GM21737 (cell line): ENCODE results near the gene BCLAF1.

ENCODE experiments used
- ATAC-seq: cut with Tn5 transposase; IDR thresholded peaks from one replicate; pipeline ENCODE4 v1.9.1; 2021; ENCODE audit warnings: mild to moderate bottlenecking, moderate library complexity; ENCODE audit not compliant: unreplicated experiment

The BCLAF1 gene, protein sequence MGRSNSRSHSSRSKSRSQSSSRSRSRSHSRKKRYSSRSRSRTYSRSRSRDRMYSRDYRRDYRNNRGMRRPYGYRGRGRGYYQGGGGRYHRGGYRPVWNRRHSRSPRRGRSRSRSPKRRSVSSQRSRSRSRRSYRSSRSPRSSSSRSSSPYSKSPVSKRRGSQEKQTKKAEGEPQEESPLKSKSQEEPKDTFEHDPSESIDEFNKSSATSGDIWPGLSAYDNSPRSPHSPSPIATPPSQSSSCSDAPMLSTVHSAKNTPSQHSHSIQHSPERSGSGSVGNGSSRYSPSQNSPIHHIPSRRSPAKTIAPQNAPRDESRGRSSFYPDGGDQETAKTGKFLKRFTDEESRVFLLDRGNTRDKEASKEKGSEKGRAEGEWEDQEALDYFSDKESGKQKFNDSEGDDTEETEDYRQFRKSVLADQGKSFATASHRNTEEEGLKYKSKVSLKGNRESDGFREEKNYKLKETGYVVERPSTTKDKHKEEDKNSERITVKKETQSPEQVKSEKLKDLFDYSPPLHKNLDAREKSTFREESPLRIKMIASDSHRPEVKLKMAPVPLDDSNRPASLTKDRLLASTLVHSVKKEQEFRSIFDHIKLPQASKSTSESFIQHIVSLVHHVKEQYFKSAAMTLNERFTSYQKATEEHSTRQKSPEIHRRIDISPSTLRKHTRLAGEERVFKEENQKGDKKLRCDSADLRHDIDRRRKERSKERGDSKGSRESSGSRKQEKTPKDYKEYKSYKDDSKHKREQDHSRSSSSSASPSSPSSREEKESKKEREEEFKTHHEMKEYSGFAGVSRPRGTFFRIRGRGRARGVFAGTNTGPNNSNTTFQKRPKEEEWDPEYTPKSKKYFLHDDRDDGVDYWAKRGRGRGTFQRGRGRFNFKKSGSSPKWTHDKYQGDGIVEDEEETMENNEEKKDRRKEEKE

DNA sequence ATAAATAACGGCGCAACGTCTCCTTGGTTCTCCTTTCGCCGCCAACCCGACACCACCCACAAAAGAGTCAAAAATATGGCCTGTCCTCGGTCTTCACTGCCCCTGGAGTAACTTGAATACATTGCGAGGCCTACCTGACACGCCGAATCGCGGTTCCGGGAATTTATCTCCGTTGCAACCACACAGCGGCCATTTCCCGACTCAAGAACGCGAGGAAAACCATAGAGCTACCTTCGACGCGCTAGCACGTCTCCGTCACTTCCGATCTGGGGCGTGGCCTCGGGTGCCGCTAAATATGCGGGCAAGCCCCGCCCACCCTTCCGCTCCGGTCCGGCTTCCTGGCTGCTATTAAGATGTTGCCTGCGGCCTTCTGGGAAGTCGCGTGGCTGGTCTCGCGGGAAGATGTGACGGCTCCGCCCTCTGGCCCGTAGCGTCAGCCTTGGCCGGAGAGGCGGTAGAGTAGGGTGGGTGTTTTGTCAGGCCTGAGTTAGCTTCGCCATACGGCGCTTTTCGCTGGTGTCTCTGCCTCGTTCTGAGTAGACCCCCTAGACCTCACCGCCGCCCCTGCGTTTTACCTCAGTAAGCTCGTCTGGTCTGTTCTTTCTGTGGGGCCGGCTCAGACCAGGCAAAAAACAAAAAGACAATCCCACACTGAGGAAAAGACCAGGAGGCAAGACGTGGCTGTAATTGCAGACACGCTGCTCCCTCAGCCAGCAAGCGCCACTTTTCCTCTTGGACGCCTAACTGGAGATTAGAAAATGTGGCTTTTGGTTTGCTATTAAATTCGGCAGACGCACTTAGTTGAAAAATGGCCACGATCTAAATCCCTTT lies at the start of gene BCLAF1:
BCLAF1 (minus strand) TSS at position 268 of the 831 bp plus-strand sequence. CDS start 9,980 bp downstream, outside the sequence.
- peak; percentile 91 for ATAC-seq

DNA sequence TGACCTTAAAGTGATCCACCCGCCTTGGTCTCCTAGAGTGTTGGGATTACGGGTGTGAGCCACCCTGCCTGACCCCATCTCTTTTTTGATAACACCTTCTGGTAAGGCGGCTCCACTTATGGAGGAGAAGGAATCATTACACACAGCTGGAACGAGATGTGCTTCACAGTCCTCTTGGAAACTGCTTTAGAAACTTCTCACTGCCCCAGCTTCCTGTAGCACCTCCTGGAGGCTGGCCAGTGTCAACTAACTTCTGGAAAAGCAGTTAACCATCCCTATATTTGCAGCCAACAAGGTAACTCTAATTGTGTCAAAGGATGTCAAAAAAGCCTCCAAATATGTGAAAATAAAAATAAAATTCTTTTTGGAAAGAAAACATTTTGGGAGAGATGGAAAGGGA lies 48.8 kb upstream of the BCLAF1 start:
- ATAC-seq: no peak

DNA sequence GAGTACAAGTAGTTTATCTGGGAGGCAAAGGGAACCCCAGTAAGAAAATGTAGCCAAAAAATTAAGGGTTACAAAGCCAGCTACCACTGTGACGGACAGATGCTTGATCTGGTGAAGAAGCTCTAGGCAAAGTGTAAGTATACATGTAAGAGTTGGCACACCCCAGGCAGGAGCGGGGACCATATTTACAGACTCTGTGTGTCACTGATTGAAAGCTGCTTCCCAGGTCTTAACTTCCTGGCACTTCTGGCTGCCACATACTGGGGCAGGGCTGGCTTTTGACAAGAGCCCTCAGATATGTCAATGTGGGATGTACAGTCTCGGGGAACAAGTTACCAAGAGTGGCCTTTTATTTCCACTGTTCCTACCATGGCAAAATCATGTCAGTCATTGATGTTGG lies 48.0 kb upstream of the BCLAF1 start:
- no peak for ATAC-seq

DNA sequence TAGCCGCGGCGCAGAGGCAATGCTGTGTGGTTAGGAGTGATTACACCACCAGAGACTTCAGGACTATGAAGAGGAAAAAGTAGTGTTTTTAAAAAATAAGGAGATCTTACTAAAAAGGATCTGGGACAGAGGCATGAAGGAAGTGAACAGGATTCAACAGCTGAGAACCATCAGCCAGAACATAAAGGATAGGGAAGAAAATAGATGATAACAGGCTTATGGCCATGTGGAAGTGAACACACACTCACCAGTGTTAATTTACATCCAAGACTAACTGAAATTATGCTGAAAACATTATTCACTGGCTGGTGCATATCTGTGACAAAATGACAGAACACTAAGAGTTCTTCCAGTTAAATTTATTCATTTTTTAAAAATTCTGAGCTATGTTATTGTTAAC lies 47.5 kb upstream of the BCLAF1 start:
- ATAC-seq: no peak

DNA sequence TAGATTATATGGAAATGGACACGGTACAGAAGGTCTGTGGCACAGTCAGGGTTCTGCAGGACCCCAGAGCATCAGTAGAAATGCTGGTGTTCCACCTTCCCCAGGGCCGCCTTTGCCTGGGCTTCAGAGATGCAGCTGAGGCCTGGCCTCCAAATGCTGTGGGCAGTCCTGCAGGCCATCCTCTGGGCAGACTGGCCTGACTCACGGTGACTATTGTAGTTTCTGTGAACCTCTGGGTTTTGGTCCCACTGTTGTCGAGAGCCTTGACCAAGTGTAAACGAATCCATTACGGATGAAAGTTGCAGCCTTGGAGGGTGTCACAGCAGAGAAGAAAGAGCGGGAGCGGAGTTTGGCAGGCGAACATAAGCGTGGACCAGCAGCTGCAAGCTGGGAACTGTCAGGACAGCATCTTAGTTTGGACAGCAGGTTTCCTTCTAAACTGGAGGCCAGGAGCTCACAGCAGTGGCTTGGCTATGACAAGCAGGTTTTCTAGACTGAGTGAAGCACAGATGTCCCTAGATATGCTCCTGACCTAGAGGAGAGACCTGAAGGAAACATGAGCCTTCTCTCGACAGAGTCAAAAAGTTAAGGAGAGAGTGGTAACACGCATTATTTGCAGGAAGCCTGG lies 46.2 kb upstream of the BCLAF1 start:
- ATAC-seq: no peak

DNA sequence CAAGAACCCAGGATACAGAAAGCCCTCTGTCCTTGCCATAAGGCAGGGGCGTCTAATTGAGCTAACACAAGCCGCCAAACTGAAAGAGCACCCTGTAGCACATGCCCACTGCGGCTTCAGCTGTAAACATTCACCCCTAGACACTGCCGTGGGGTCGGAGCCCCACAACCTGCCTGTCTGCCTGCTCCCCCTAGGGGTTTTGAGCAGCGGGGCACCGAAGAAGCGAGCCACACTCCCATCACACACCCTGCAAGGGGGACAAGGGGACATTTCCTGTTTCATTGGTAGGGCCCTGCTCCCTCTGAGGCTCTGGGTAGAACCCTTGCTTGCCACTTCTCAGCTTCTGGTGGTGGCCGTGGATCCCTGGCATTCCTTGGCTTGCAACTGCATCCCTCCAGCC lies 45.2 kb upstream of the BCLAF1 start:
- ATAC-seq: no peak

DNA sequence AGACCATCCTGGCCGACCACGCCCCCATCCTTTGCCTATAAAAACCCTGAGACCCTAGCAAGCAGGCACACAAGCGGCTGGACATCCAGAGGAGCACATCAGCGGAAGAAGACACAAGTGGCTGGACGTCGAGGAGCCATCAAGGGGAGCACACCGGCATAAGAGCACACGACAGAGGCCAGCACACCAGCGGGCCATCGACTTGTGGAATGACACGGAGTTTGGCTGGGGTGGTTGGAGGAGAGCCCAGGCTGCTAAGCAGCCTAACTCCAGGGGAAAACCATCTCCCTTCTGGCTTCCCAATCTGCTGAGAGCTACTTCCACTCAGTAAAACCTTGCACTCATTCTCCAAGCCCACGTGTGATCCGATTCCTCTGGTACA lies 44.8 kb upstream of the BCLAF1 start:
- no peak for ATAC-seq

DNA sequence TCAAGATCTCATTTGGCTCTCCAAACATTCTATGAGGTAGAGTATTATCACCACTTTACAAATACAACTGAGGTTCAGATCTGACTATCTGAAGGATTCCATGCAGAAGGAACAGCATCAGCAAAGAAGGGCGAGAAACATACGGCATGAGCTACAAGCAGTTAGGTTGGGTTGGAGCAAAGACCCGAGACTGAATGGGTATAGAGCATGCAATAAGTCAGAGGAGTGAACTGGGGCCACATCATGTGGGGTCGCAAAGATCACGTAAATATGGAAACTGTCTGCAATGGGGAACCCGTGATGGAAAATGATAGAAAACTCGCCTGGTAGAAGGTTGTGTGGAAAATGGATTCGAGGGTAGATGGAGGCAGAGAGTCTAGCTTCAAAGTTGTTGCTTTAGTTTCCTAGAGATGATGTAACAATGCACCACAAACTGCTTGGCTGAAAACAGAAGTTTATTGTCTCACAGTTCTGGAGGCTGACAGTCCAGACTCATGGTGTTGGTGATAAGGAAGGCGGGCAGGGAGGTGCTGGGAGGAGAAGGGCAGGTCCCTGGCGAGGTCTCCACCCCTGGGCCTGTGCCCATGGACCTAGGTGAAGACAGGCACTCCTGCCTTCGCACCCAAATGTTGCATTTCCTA lies 44.3 kb upstream of the BCLAF1 start:
- no peak for ATAC-seq

DNA sequence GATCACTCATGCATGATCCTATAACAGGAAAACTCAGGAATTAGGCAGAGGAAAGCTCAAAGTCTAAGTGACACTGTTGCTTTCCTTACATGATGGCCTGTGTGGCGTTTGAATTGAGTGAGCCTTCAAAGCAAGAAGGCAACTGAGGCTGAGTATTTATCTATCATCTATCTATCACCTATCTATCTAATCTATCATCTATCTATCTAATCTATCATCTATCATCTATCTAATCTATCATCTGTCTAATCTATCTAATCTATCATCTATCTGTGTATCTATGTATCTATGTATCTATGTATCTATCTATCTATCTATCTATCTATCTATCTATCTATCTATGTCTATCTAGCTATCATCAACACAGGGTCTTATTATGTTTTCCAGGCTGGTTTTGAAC lies 41.8 kb upstream of the BCLAF1 start:
- ATAC-seq: no peak

DNA sequence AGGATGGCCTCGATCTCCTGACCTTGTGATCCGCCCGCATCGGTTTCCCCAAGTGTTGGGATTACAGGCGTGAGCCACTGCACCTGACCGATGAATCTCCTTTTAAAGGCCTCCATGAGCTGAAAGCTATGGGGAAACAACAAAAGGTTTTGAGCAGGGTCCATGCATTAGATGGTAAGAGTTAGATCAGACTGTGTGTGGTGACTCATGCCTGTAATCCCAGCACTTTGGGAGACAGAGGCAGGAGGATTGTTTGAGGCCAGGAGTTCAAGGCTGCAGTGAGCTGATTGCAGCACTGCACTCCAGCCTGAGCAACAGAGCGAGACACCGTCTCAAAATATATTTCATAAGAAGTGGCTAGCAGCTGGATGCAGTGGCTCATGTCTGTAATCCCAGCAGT lies 41.0 kb upstream of the BCLAF1 start:
- no peak for ATAC-seq

DNA sequence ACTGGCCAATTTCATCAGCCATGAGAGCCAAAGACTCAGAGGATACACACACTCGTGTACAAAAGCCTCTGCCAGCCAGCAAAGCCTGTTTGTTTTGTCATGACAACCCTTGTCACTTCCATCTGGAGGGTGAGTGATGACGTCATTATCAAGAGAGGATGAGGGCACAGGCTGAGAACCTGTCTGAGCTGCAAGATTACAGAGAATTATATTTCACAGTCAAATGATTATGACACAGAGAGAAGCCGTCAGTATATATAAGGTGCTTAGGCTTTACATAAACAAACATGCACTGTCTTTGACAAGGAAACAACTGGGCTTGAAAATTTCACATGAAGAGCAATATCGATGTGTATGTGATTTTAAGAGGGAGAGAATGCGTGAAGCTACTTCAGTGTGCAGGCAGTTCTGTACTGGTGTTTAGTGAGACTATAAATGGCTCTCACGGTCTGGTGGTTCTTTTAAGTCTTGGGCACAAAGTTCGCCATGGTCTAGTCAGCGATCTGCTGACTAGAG lies 36.5 kb upstream of the BCLAF1 start:
- ATAC-seq: no peak

DNA sequence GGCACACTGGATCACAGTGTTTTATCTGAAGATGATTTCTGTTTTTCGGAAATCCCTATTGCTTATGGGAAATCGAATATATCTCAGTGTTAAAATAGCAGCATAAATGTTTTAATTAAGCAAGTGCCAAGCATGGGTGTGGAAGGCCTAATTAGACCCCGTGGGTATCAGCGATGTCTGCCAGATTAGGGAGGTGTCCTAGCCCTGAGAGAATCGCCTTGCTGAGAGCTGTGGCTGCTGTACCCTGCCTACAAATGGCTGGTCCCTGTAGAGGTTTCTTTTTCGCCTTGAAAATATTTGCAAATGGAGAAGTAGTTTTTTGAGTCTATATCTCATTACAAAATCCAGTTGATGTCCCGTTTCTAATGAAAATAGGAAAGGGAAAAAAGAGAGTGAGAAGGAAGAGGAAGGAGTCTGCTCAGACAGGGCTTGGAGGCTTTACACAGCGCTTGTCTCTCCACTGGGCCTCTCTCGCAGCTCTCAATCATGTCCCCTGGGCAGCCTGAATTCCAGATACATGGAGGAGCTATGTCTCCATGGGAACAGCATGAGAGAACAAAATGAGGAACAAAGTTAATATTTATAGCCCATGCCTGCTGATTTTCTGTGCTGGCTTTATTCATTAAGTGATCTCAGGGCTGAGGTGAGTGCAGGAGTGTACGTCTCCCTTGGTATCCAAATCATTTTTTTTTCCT lies 35.2 kb upstream of the BCLAF1 start:
- no peak for ATAC-seq

DNA sequence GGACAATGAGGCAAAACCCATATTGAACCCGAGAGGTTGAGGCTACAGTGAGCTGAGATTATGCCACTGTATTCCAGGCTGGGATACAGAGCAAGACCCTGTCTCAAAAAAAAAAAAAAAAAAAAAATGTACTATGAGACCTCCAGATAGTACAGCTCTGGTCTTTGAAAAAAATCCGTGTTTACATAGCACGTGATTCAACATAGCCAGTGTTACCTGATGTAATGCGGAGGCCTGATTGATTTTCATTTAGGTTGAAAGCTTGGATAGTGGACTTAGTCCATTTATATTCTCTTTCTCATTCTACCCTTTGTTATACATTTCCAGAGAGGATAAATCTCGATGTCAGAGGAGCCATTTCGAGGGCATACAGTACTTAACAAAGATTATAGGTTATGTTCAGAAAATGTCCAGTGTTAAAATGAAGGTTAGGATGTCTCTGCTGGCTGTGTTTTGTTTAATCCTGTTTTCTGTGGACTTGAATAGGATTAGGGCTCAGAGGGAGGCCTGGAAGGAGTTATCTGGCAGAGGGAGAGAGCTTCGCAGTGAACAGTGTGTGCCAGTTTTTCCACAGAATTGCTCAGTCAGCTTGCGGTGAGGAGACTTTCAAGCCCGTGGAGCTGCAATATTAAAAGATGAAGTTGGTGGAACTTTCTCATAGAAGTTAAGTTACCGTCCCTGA lies 33.9 kb upstream of the BCLAF1 start:
- no peak for ATAC-seq

DNA sequence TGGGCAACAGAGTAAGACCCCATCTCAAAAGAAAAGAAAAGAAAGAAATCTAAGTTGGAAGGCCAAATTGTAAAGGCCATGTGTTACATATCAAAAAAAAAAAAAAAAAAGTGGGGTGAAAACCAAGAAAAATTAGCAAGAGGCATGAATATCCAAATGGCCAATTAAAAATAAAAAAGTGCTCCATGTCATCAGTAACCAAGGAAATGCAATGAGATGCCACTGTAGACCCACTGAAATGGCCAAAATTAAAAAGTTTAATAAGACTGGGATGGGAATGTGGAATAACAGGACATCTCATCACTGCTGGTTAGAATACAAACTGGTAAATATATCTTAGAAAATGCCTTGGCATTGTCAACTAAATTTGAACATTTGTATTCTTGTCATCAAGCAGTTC lies 30.1 kb upstream of the BCLAF1 start:
- ATAC-seq: no peak

DNA sequence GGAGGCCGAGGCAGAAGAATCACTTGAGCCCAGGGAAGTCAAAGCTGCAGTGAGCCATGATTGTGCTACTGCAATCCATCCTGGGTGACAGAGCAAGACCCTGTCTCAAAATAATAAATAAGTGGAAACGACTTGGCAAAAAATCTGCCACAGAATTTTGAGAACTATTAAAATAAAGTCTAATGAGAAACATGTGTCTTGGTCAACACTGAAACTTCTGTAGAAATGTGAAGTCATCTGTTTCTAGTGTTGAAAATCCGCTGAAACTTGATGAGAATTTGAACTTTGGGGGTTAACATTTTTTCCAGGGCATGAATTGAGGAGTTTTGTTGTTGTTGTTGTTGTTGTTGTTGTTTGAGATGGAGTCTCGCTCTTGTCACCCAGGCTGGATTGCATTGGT lies 29.0 kb upstream of the BCLAF1 start:
- ATAC-seq: no peak

DNA sequence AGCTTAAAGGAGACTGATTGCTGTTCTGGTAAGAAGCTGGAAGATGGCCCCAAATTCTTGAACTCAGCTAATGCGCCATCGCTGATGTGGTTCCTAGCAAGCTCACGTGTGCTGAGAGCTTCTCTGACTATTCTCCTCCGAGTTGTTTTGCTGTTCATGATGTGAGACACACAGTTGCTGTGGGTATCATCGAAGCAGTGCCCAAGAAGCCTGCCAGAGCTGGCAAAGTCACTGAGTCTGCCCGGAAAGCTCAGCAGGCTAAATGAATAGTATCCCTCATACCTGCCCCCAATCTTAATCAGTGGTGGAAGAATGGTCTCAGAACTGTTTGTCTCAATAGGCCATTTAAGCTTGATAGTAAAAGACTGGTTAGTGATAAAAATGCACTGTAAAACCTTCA lies 28.3 kb upstream of the BCLAF1 start:
- no peak for ATAC-seq

DNA sequence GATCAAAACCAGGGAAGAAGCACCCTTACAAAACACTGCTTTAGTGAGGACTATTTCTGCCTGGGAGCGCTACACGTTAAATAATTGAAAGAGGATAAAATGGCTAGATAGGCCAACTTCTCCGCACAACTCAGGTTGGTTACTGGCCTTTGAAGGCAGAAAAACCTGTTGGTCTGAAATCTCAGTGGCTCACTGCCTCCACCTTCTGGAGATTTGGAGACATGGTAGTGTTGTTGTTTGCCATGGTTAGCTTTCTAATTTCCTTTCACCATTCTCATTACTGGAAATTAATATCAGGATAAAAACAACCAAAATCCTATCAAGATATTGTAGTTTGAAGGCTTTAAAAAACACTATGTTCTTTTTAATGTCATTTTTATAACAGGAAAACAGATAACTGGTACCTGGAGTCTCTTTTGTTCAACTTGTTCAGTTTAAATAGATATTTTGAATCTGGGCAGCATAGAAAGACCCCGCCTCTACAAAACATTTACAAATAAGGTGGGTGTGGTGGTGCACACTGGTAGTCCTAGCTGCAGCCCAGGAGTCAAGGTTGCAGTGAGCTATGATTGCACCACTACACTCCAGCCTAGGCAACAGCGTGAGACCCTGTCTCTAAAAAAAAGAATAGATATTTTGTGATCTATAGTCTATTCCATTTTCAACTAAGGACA lies 27.5 kb upstream of the BCLAF1 start:
- ATAC-seq: no peak

DNA sequence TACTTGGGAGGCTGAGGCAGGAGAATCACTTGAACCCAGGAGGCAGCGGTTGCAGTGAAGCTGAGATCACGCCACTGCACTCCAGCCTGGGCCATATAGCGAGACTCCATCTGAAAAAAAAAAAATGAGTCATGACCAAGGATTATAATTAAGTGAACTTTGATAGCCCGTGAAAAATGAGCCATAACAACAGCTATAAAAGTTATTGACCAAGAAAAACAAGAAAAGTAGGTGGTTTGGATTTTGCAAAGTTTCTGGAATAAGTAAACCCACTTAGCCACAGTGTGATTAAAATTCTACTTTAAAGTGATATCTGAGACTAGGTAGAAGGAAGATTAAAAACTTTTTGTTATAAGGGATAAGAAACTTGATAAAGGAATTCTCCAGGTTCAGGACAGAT lies 25.9 kb upstream of the BCLAF1 start:
- no peak for ATAC-seq
